ENCODE results near the gene TOB1.

- no peak for TF ChIP-seq EP300 (IDR thresholded peaks at IDR 0.05)
- TF ChIP-seq CTCF (IDR thresholded peaks at IDR 0.05): no peak
- no peak for TF ChIP-seq POLR2A (IDR thresholded peaks at IDR 0.05)
Observed at GRCh38 chr17:50816271-50816670, 49.9 kb downstream of the TOB1 start.
